ENCODE results near the gene NFE2L2.

GRCh38 chr2:177272765-177273164, 8.2 kb upstream of the NFE2L2 start:
- no peak for TF ChIP-seq CTCF (IDR thresholded peaks at IDR 0.05; ENCODE audit: low read length)
- TF ChIP-seq EZH2 (optimal IDR thresholded peaks at IDR 0.05; ENCODE audit: low read depth, low read length), result no peak
- TF ChIP-seq EZH2phosphoT487 (IDR thresholded peaks at IDR 0.05; ENCODE audit: low read length), result no peak

All from MM.1S (cell line).